Central memory CD4-positive, alpha-beta T cell (primary cell): ENCODE measurements around the gene ZFC3H1.

Experiments used
- DNase-seq: peaks from one replicate; pipeline ENCODE4 v3.0.0; 2022

ZFC3H1 gene

GRCh38 chr12:71627438-71628002, 36.1 kb downstream of the ZFC3H1 start:
- DNase-seq = no peak

GRCh38 chr12:71626768-71627167, 36.9 kb downstream of the ZFC3H1 start:
- no peak for DNase-seq

- no peak for DNase-seq
Measured at GRCh38 chr12:71626098-71626497, 37.5 kb downstream of the ZFC3H1 start.

- DNase-seq = no peak
Measured at GRCh38 chr12:71625476-71625875, 38.2 kb downstream of the ZFC3H1 start.

GRCh38 chr12:71621938-71622337, 41.7 kb downstream of the ZFC3H1 start:
- DNase-seq = no peak

- DNase-seq = no peak
Measured at GRCh38 chr12:71610031-71610795, 53.4 kb downstream of the ZFC3H1 start.

- no peak for DNase-seq
Measured at GRCh38 chr12:71607494-71608330, 55.9 kb downstream of the ZFC3H1 start.

GRCh38 chr12:71605039-71605438, 58.6 kb downstream of the ZFC3H1 start:
- DNase-seq = no peak

- DNase-seq = no peak
Measured at GRCh38 chr12:71602761-71603577, 60.7 kb downstream of the ZFC3H1 start.

- no peak for DNase-seq
Measured at GRCh38 chr12:71601546-71601945, 62.1 kb downstream of the ZFC3H1 start.

GRCh38 chr12:71599210-71599609, 64.4 kb downstream of the ZFC3H1 start:
- no peak for DNase-seq

- DNase-seq = no peak
Measured at GRCh38 chr12:71594214-71594948, 69.3 kb downstream of the ZFC3H1 start.

GRCh38 chr12:71592841-71593240, 70.8 kb downstream of the ZFC3H1 start:
- no peak for DNase-seq

- DNase-seq = no peak
Measured at GRCh38 chr12:71591601-71592000, 72.0 kb downstream of the ZFC3H1 start.

- DNase-seq = no peak
Measured at GRCh38 chr12:71589478-71589881, 74.2 kb downstream of the ZFC3H1 start.

GRCh38 chr12:71587012-71587411, 76.6 kb downstream of the ZFC3H1 start:
- DNase-seq = no peak

GRCh38 chr12:71585218-71585617, 78.4 kb downstream of the ZFC3H1 start:
- DNase-seq = no peak

- no peak for DNase-seq
Measured at GRCh38 chr12:71584356-71584755, 79.3 kb downstream of the ZFC3H1 start.

GRCh38 chr12:71582925-71583324, 80.7 kb downstream of the ZFC3H1 start:
- no peak for DNase-seq

- no peak for DNase-seq
Measured at GRCh38 chr12:71581206-71581605, 82.4 kb downstream of the ZFC3H1 start.

- DNase-seq = no peak
Measured at GRCh38 chr12:71578694-71579258, 84.9 kb downstream of the ZFC3H1 start.

GRCh38 chr12:71576496-71576895, 87.2 kb downstream of the ZFC3H1 start:
- no peak for DNase-seq
